K562 (cell line): ENCODE data around the gene GAB4. TPM values are rescaled to one million over a fixed set of nuclear protein-coding genes. Genes with fewer than 3 reads are reported as not detected.

Experiments
- ATAC-seq: fragments of 200-7000 bp; cut with Tn5 transposase; 3 replicates; pipeline ENCODE4 v1.9.1; 2020; ENCODE audit warnings: moderate library complexity
- BruUV-seq: library from RNA; stranded (reverse); fragments of 400-500 nt; replicated peaks from 2 replicates; lab custom pipeline; 2021; lab: Mats Ljungman, UMichigan
- CTCF ChIA-PET: fragments of 300-600 bp; formaldehyde crosslinking; extraction: SDS; loops from one replicate; lab custom pipeline; 2021; ENCODE audit warnings: low intra/inter-chr PET ratio; lab: Yijun Ruan, JAX
- POLR2A ChIA-PET: fragments of 300-600, 350-650 bp; sonication (Branson Sonifier 250); formaldehyde crosslinking; extraction: SDS; loops from one replicate; lab custom pipeline; 2021; ENCODE audit warnings: antibody characterized with exemption, inconsistent platforms; lab: Yijun Ruan, JAX
- DNase-seq, 4 experiments: peaks; one replicate each; pipeline versions ENCODE4 v3.0.0 to v3.0.0-alpha.2; 2011 to 2018; ENCODE audit warnings: low spot score in 3 of 4, mixed read lengths in 3 of 4; ENCODE audit errors: extremely low read depth in 1 of 4
- FAIRE-seq: peaks from 2 replicates; lab custom pipeline; 2011; peaks lifted over from hg19 to GRCh38; lab: Jason Lieb, UNC
- H2AFZ ChIP-seq: 2 replicates; pipeline ENCODE4 v1.6.0; 2011; ENCODE audit warnings: low read depth, low read length, control low read depth, inconsistent platforms
- H3K27ac ChIP-seq: fragments of 200-600 bp; 3 replicates; pipeline ENCODE4 v1.8.0; 2011; ENCODE audit warnings: low read depth, mild to moderate bottlenecking, control low read depth, inconsistent platforms, low read length, moderate library complexity, mixed read lengths; ENCODE audit errors: extremely low read depth
- H3K27me3 ChIP-seq, 2 experiments: fragments of 300-600 bp in 1 of 2; 2 replicates in 1 of 2; 3 replicates in 1 of 2; pipeline versions ENCODE4 v1.6.0 to v1.8.0; 2011; ENCODE audit warnings: inconsistent platforms in 2 of 2, low read length in 2 of 2, mild to moderate bottlenecking in 1 of 2, mixed read lengths in 1 of 2, moderate library complexity in 1 of 2; ENCODE audit not compliant: control insufficient read depth in 2 of 2, insufficient read depth in 2 of 2
- H3K36me3 ChIP-seq: fragments of 300-600 bp; 3 replicates; pipeline ENCODE4 v1.8.0; 2011; ENCODE audit warnings: mild to moderate bottlenecking, low read length, inconsistent platforms; ENCODE audit not compliant: control insufficient read depth, insufficient read depth
- H3K4me1 ChIP-seq, 2 experiments: fragments of 200-600 bp in 1 of 2; replicated peaks in 1 of 2; 2 replicates in 1 of 2; 3 replicates in 1 of 2; pipeline versions ENCODE4 v1.5.1 to v1.8.0; 2011; ENCODE audit warnings: inconsistent platforms in 2 of 2, low read length in 2 of 2, mild to moderate bottlenecking in 1 of 2, mixed read lengths in 1 of 2, moderate library complexity in 1 of 2; ENCODE audit not compliant: control insufficient read depth in 2 of 2, insufficient read depth in 2 of 2
- H3K4me2 ChIP-seq: 2 replicates; pipeline ENCODE4 v1.6.1; 2011; ENCODE audit warnings: low read length, control low read depth, inconsistent platforms, mixed read lengths; ENCODE audit not compliant: insufficient read depth
- H3K4me3 ChIP-seq: fragments of 200-600 bp; sonication (generic), shearing (Covaris generic); 2 replicates; pipeline ENCODE4 v1.5.1; 2016; ENCODE audit warnings: control low read depth, inconsistent platforms
- H3K79me2 ChIP-seq: fragments of 200-600 bp; 3 replicates; pipeline ENCODE4 v1.8.0; 2011; ENCODE audit warnings: low read length, inconsistent platforms; ENCODE audit not compliant: control insufficient read depth, insufficient read depth
- H3K9ac ChIP-seq, 2 experiments: 2 replicates each; pipeline versions ENCODE4 v1.6.0 to v1.6.1; 2011; ENCODE audit warnings: low read depth in 2 of 2, low read length in 2 of 2, control low read depth in 1 of 2, inconsistent platforms in 1 of 2, mild to moderate bottlenecking in 1 of 2, mixed read lengths in 1 of 2; ENCODE audit not compliant: insufficient read depth in 1 of 2
- H3K9me1 ChIP-seq: one replicate; pipeline ENCODE4 v1.6.0; 2011; ENCODE audit warnings: inconsistent platforms, mild to moderate bottlenecking, low read length, moderate library complexity; ENCODE audit not compliant: control insufficient read depth, insufficient read depth
- H3K9me3 ChIP-seq: replicated peaks from 2 replicates; pipeline ENCODE4 v1.5.1; 2011; ENCODE audit warnings: low read depth, low read length, inconsistent platforms; ENCODE audit not compliant: control insufficient read depth, insufficient read depth
- H4K20me1 ChIP-seq: replicated peaks from 2 replicates; pipeline ENCODE4 v1.6.1; 2011; ENCODE audit warnings: low read length, inconsistent platforms, mixed read lengths; ENCODE audit not compliant: control insufficient read depth, insufficient read depth
- ARID3B ChIP-seq: fragments of 250-450 bp; sonication (Bioruptor Pico); IDR thresholded peaks from 2 replicates; pipeline ENCODE4 v1.4.0; 2020; ENCODE audit warnings: borderline replicate concordance
- HMGXB4 ChIP-seq: sonication (generic); formaldehyde crosslinking; IDR thresholded peaks from 2 replicates; pipeline ENCODE4 v1.8.1; 2023; ENCODE audit warnings: mild to moderate bottlenecking, missing genetic modification reagents
- MBD1 ChIP-seq: fragments of 250-450 bp; sonication (Bioruptor Pico); IDR thresholded peaks from 2 replicates; pipeline ENCODE4 v1.8.0; 2022; ENCODE audit warnings: inconsistent platforms
- NBN ChIP-seq: fragments of 450-650 bp; IDR thresholded peaks from 2 replicates; pipeline ENCODE4 v1.6.1; 2016; ENCODE audit warnings: low read depth, mild to moderate bottlenecking
- STAT6 ChIP-seq: sonication (generic); formaldehyde crosslinking; IDR thresholded peaks from 2 replicates; pipeline ENCODE4 v1.8.1; 2023; ENCODE audit warnings: mild to moderate bottlenecking, missing genetic modification reagents
- ZFP91 ChIP-seq: sonication (generic); formaldehyde crosslinking; IDR thresholded peaks from 2 replicates; pipeline ENCODE4 v1.8.0; 2022; ENCODE audit warnings: mild to moderate bottlenecking, missing genetic modification reagents
- WGBS: fragments of 100-300 bp; shearing (Covaris generic); methylation state at CpG from one replicate; pipeline ENCODE4 v1.1.6; 2016; ENCODE audit warnings: low coverage, mixed read lengths; ENCODE audit not compliant: insufficient coverage; ENCODE audit errors: missing lambda C conversion rate; 5-methylcytosine and 5-hydroxymethylcytosine counted together
- in situ Hi-C: fragments of 300-500 bp; cut with MboI; formaldehyde crosslinking; loops from 4 replicates; pipeline ENCODE4 v1.15.0; 2018; ENCODE audit warnings: inconsistent platforms, mixed read lengths
- intact Hi-C: fragments of 100-400 bp; cut with micrococcal nuclease; formaldehyde crosslinking; loops from 2 replicates; pipeline ENCODE4 v1.14.2; 2022
- polyA plus RNA-seq, 8 experiments: library from polyadenylated mRNA; depleted of rRNA in 4 of 8; stranded (reverse) in 5 of 8; unstranded in 3 of 8; fragments of >200 nt; fragmentation: Nextera tagmentation in 2 of 8; fragmentation: Illumina TruSeq in 1 of 8; extraction: Ambion mirVana in 2 of 8; extraction: Trizol in 1 of 8; gene quantifications; 2 replicates each; pipeline versions ENCODE4 v1.2.1 to v1.2.3, GENCODE V29; 2011 to 2014; ENCODE audit warnings: inconsistent platforms in 1 of 8, missing spikeins in 1 of 8
- total RNA-seq, 7 experiments: library from RNA; depleted of rRNA in 6 of 7; stranded (reverse); fragments of >200 nt in 6 of 7; fragmentation: Illumina TruSeq in 2 of 7; extraction: Trizol in 2 of 7; gene quantifications; 2 replicates each; pipeline versions ENCODE4 v1.2.1 to v1.2.3, GENCODE V29; 2011 to 2021; ENCODE audit warnings: low replicate concordance in 1 of 7

Gene GAB4
- total and polyA plus RNA-seq, 9 of the 15 experiments (the other 6 are each of a cell fraction or from before 2014, with no cell fraction given) = 0.04 to 0.11 (median 0.04) TPM; not detected in 6

GRCh38 chr22:16969508-16970327 is 38.3 kb downstream of the GAB4 start:
- no peak overlapping the region for H2AFZ ChIP-seq
- no TSS peak for BruUV-seq
- no peak overlapping the region for H3K4me3 ChIP-seq
- H4K20me1 ChIP-seq = no peaks in the 10 kb centered on the region; the same call in 1 of the 2 replicates
- ChIA-PET CTCF (no interaction called here), POLR2A (interaction anchor here (1.1 kb wide), 1 partner anchor 12 kb away, joined by 6 read pairs; no protein-coding TSS in a partner anchor)
- DNase-seq (no peak), ATAC-seq (no peak), FAIRE-seq (no peak)
- 0% methylated on average over 8 of the region's 8 CpGs for WGBS
- no peaks in the 10 kb centered on the region for H3K4me1 ChIP-seq
- H3K79me2 ChIP-seq = no peaks in the 10 kb centered on the region
- in situ Hi-C loops = no loop called here
- H3K9ac ChIP-seq = no peak overlapping the region
- no peaks in the 10 kb centered on the region for H3K9me3 ChIP-seq
- H3K36me3 ChIP-seq = no peaks in the 10 kb centered on the region
- H3K27me3 ChIP-seq = no peaks in the 10 kb centered on the region; a peak in 2 of 5 replicates
- no peaks in the 10 kb centered on the region for H3K9me1 ChIP-seq
- intact Hi-C loops = no loop called here
- no peak overlapping the region for H3K27ac ChIP-seq
- H3K4me2 ChIP-seq = no peak overlapping the region
- no peak for TF ChIP-seq ZFP91 (CRISPR knock-in tag)
- no peak for TF ChIP-seq HMGXB4 (CRISPR knock-in tag)
- no peak for TF ChIP-seq MBD1 (CRISPR knock-in tag)
- no peak for TF ChIP-seq STAT6 (CRISPR knock-in tag)
- no peak for TF ChIP-seq ARID3B (CRISPR knock-in tag)
- TF ChIP-seq NBN = no peak
